ENCODE results near the gene IL2RA. TPM values are rescaled to one million over a fixed set of nuclear protein-coding genes. Genes with fewer than 3 reads are reported as not detected.

The IL2RA gene
- total RNA-seq, 2 donors from 2014 or later = 51.7 to 59.2 TPM

DNA sequence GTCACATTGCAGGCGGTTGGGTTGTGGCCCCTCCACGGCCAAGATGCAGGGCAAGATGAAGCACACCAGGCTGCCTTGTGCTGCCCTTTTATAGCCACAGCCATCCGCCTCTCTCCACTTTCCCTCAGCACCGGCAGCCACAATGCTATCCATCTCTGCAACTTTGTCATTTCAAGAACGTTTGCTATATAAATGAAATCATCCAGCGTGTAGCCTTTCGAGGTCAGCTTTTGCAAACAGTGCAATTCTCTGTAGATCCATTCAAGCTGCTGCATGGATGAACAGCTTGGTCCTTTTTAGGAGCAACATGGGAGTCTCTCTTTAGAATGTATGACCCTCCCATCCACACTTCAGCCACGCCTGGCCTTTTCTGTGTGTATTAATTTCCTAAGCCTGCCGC, 78.4 kb downstream of the IL2RA start:
- Mint-ChIP-seq H3K4me1 (peaks cover 14% of the 10 kb centered on the region), H3K27me3 (peaks cover 4% of the 10 kb centered on the region), H3K27ac (no peak overlapping the region), H3K4me3 (no peak overlapping the region), H3K36me3 (ENCODE audit: low read depth) (no peaks in the 10 kb centered on the region)
- no peaks in the 10 kb centered on the region for H3K9me3 ChIP-seq (ENCODE audit: control insufficient read depth, low read length, poor library complexity, severe bottlenecking)
- no peak for ATAC-seq
- no peak for DNase-seq

DNA sequence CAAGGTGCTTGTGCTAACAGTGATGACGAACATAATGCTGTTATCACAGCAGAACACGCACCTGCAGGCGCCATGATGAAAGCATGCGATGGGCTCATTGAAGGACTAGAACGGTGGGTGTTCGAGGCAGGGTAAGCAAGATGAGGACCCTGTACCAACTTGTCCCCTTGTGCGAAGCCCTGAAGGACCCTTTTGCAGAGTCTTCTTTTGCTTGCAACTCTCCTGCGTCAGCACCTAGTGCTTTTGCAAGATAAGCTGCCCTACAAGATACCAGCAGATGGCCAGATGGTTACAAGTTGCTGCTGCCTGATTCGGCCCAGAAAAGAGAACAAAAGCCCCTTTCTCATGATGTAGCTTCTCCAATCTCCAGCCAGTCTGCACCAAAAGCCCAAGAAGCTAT, 80.6 kb downstream of the IL2RA start:
- no peak for DNase-seq
- H3K4me3 Mint-ChIP-seq = no peak overlapping the region
- no peak for ATAC-seq
- H3K36me3 Mint-ChIP-seq (ENCODE audit: low read depth) = no peaks in the 10 kb centered on the region
- peaks cover 5% of the 10 kb centered on the region for H3K4me1 Mint-ChIP-seq
- no peaks in the 10 kb centered on the region for H3K9me3 ChIP-seq (ENCODE audit: control insufficient read depth, low read length, poor library complexity, severe bottlenecking)
- H3K27ac Mint-ChIP-seq = no peak overlapping the region
- peaks cover 4% of the 10 kb centered on the region for H3K27me3 Mint-ChIP-seq

GRCh38 chr10:5978230-5978489, 84.0 kb downstream of the IL2RA start:
- DNase-seq (no peak), ATAC-seq (no peak)
- Mint-ChIP-seq H3K4me3 (peak overlapping the region; percentile 95), H3K4me1 (peaks cover 17% of the 10 kb centered on the region), H3K27me3 (no peaks in the 10 kb centered on the region), H3K27ac (peak overlapping the region; percentile 76), H3K36me3 (ENCODE audit: low read depth) (no peaks in the 10 kb centered on the region)
- H3K9me3 ChIP-seq (ENCODE audit: control insufficient read depth, low read length, poor library complexity, severe bottlenecking) = no peaks in the 10 kb centered on the region

GRCh38 chr10:5977471-5978229, 84.5 kb downstream of the IL2RA start, which contains the start of gene IL15RA:
TSS of gene IL15RA (minus strand) at chr10:5977543. CDS start at chr10:5977492, 51 bp downstream.
- H3K4me3 Mint-ChIP-seq = peak within 1 kb of the TSS; percentile 95
- peak within 1 kb of the TSS; percentile 93 for H3K27ac Mint-ChIP-seq
- H3K9me3 ChIP-seq (ENCODE audit: control insufficient read depth, low read length, poor library complexity, severe bottlenecking) = no peaks in the 10 kb centered on the region
- no peaks in the 10 kb centered on the region for H3K27me3 Mint-ChIP-seq
- no peaks in the 10 kb centered on the region for H3K36me3 Mint-ChIP-seq (ENCODE audit: low read depth)
- peak; percentile 77 for ATAC-seq
- peak; percentile 63 to 73 (median 71) for DNase-seq
- H3K4me1 Mint-ChIP-seq = peaks cover 17% of the 10 kb centered on the region

GRCh38 chr10:5976512-5977470, 85.4 kb downstream of the IL2RA start:
- DNase-seq (peak in 1 of 3 donors; percentile 31), ATAC-seq (peak; percentile 11)
- Mint-ChIP-seq H3K4me3 (peak overlapping the region; percentile 95), H3K4me1 (peaks cover 23% of the 10 kb centered on the region), H3K27me3 (no peaks in the 10 kb centered on the region), H3K27ac (peak overlapping the region; percentile 93), H3K36me3 (ENCODE audit: low read depth) (no peaks in the 10 kb centered on the region)
- H3K9me3 ChIP-seq (ENCODE audit: control insufficient read depth, low read length, poor library complexity, severe bottlenecking) = no peaks in the 10 kb centered on the region

DNA sequence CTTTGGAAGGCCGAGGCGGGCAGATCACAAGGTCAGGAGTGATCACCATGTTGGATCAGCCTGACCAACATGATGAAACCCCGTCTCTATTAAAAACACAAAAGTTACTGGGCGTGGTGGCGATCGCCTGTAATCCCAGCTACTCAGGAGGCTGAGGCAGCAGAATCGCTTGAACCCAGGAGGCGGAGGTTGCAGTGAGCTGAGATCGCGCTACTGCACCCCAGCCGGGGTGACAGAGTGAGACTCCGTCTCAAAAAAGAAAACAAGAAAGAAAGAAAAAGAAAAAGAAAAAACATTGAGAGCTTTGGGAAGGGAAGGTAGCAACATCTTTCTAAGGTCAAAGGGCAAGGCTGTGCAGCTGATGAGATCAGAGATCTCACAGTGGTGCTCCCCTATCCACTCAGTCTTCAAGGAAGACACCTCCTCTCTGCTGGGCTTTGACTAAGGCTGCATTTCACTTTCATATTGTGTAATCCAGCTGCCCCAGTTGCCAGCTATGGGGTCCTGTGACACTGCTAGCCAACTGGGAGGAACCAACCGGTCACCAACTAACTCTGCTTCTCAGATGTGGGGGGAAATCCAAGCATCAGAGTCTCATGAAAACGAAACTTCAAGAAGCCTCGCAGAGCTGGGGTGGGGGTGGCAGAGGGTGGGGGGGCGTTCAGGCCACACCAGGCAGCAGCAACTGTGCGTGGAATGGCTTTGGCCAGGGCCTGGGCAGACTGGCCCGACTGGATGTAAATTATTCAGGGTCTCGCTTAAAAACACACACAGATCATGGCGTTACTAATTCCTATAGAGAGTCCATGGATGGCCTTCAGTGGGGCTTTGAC, 86.3 kb downstream of the IL2RA start:
- peak overlapping the region; percentile 95 for H3K4me3 Mint-ChIP-seq
- H3K36me3 Mint-ChIP-seq (ENCODE audit: low read depth) = no peaks in the 10 kb centered on the region
- peak overlapping the region; percentile 93 for H3K27ac Mint-ChIP-seq
- DNase-seq = peak; percentile 19 to 43 (median 21)
- H3K9me3 ChIP-seq (ENCODE audit: control insufficient read depth, low read length, poor library complexity, severe bottlenecking) = no peaks in the 10 kb centered on the region
- H3K4me1 Mint-ChIP-seq = peaks cover 31% of the 10 kb centered on the region
- ATAC-seq = peak; percentile 66
- no peaks in the 10 kb centered on the region for H3K27me3 Mint-ChIP-seq

DNA sequence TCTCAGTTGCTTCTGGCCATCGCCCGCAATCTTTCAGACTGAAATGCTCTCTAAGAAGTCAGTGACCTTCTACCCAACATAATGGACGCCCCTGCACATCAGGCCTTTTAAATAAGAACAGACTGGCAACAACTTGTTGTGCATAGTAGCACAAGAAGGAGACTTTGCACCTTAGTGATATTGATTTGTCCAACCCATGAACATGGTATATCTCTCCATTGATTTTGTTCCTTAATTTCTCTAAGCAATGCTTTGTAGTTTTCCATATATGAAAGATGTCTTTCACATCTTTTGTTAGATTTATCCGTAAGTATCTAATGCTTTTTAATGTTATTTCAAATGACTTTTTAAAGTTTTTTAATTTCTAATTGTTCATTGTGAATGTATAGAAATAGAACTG, 89.1 kb downstream of the IL2RA start:
- Mint-ChIP-seq H3K4me3 (no peak overlapping the region), H3K27ac (peak overlapping the region; percentile 83), H3K27me3 (no peaks in the 10 kb centered on the region), H3K36me3 (ENCODE audit: low read depth) (peaks cover under 1% of the 10 kb centered on the region), H3K4me1 (peaks cover 36% of the 10 kb centered on the region)
- H3K9me3 ChIP-seq (ENCODE audit: control insufficient read depth, low read length, poor library complexity, severe bottlenecking) = no peaks in the 10 kb centered on the region
- DNase-seq (no peak), ATAC-seq (no peak)

DNA sequence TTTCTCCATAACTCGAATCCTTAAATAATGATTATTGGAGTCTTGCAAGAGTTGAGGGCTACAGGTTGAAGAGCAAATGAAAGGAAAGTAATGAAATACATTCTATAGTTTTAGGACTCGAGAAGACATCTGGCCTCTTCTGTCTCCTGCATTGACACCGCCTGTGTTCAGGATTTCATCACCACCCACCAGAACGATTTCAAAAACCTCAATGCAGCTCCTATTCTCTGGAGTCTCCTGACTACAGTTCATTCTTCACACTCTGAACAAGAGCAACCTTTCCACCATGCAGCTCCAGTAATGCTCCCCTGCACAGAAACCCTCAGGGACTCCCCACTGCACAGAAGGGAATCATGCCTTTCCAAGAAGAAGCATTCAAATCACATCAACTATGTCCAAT, 90.3 kb downstream of the IL2RA start:
- Mint-ChIP-seq H3K36me3 (ENCODE audit: low read depth) (peaks cover 2% of the 10 kb centered on the region), H3K27me3 (no peaks in the 10 kb centered on the region), H3K4me3 (peak overlapping the region; percentile 68), H3K4me1 (peaks cover 36% of the 10 kb centered on the region), H3K27ac (peak overlapping the region; percentile 83)
- no peak for DNase-seq
- no peak for ATAC-seq
- H3K9me3 ChIP-seq (ENCODE audit: control insufficient read depth, low read length, poor library complexity, severe bottlenecking) = no peaks in the 10 kb centered on the region

DNA sequence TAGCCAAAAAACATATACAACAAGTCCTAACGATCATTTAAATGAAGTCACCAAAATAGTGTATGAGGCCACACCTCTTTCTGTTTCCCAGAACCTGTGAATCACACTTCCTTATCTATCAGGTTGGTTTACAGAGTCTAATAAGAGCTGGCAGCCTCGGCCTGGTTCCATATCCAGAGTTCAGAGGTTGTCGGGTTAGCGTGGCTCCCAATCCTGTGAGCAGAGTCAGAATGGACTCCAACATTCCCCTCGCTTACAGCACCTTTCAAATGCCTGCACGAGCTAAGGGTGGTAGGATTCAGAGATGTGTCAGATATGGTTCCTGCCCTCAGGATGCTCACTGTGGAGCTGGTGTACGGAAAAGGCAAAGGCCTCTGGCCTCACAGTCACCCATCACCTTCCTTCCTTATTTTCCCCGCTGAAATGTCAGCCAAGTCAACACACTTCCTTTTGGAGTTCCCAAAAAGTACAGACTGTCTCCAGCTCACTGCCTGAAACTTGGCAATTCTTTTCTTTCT, 90.8 kb downstream of the IL2RA start:
- no peaks in the 10 kb centered on the region for H3K9me3 ChIP-seq (ENCODE audit: control insufficient read depth, low read length, poor library complexity, severe bottlenecking)
- ATAC-seq = peak; percentile 38
- DNase-seq = no peak
- Mint-ChIP-seq H3K27ac (peak overlapping the region; percentile 83), H3K27me3 (no peaks in the 10 kb centered on the region), H3K4me1 (peaks cover 34% of the 10 kb centered on the region), H3K4me3 (peak overlapping the region; percentile 68), H3K36me3 (ENCODE audit: low read depth) (peaks cover 2% of the 10 kb centered on the region)

DNA sequence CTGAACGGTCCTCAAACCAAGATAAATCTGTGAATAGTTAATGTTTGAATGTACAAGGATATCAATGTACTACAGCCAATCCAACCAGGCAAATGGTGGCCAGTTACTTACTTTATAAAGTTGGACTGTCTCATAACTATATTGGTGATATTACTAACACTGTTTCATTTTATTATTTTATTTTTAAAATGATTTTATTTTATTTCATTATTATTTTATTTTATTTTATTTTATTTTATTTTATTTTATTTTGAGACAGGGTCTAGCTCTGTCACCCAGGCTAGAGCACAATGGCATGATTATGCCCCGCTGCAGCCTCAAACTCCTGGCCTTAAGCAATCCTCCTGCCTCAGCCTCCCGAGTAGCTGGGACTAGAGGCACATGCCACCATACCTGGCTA, 91.6 kb downstream of the IL2RA start:
- peaks cover 31% of the 10 kb centered on the region for H3K4me1 Mint-ChIP-seq
- peak overlapping the region; percentile 83 for H3K27ac Mint-ChIP-seq
- ATAC-seq = no peak

DNA sequence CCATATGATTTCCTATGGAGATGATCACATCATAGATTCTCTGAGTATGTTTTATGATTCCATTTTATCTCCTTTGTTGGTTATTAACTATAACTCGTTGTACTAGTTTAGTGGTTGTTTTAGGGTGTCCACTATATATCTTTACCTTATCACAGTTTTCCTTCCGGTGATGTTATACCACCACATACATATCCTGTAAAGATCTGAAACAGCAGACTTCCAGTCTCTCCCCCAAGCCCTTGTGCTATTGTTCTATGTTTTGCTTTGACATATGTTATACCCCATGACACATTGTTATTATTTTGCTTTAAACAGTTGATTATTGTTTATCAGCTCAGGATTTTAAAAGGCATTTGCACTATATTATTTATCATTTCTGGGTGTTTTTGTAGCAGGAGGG, 92.1 kb downstream of the IL2RA start:
- Mint-ChIP-seq H3K27ac (peak overlapping the region; percentile 83), H3K4me3 (no peak overlapping the region), H3K36me3 (ENCODE audit: low read depth) (peaks cover 2% of the 10 kb centered on the region), H3K4me1 (peaks cover 27% of the 10 kb centered on the region), H3K27me3 (no peaks in the 10 kb centered on the region)
- no peaks in the 10 kb centered on the region for H3K9me3 ChIP-seq (ENCODE audit: control insufficient read depth, low read length, poor library complexity, severe bottlenecking)
- ATAC-seq (no peak), DNase-seq (no peak)

More for the DNA sequence above, 91.6 kb downstream of the IL2RA start:
- Mint-ChIP-seq H3K27me3 (no peaks in the 10 kb centered on the region), H3K36me3 (ENCODE audit: low read depth) (peaks cover 2% of the 10 kb centered on the region), H3K4me3 (no peak overlapping the region)
- DNase-seq = no peak
- H3K9me3 ChIP-seq (ENCODE audit: control insufficient read depth, low read length, poor library complexity, severe bottlenecking) = no peaks in the 10 kb centered on the region

DNA sequence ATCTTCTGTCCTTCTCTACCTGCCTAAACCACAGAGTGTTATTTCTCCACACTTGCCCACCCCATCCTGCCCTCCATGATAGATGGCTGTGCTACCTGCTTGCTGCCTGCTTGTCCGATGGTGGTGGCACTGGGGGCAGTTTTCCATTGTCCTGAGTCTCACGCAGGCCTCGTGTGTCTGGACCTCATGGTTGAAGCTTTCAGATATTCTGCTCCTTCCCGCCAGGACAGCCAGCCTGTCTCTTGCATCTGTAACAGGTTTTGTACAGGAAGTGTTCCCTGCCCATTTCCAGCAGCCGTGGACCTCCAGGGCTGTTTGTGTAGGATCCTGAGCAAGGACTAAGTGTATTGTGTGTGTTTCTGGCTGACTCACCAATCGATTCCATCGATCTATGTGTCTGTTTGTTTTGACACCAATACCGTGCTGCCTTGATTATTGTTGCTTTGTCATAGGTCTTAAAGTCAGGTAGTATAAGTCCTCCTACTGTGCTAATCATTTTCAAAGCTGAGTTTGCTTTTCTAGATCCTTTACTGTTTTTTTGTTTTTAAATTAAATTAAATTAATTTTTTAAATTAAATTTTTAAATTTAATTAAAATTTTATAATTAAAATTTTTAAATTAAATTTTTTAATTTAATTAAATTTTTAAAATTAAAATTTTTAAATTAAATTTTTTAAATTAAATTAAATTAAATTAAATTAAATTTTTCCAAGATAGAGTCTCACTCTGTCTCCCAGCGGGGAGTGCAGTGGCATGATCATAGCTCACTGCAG, 93.3 kb downstream of the IL2RA start:
- no peak for ATAC-seq
- H3K4me3 Mint-ChIP-seq = no peak overlapping the region
- no peaks in the 10 kb centered on the region for H3K27me3 Mint-ChIP-seq
- peaks cover 21% of the 10 kb centered on the region for H3K4me1 Mint-ChIP-seq
- DNase-seq = no peak
- peaks cover 2% of the 10 kb centered on the region for H3K36me3 Mint-ChIP-seq (ENCODE audit: low read depth)
- no peak overlapping the region for H3K27ac Mint-ChIP-seq
- H3K9me3 ChIP-seq (ENCODE audit: control insufficient read depth, low read length, poor library complexity, severe bottlenecking) = no peaks in the 10 kb centered on the region

All from T-helper 17 cell (primary cell).